ENCODE results near the gene FRMD5. TPM values are rescaled to one million over a fixed set of nuclear protein-coding genes. Genes with fewer than 3 reads are reported as not detected.

FRMD5 gene
- polyA plus RNA-seq, 2 of the 4 experiments (the other 2 are of a cell fraction): 2.5 to 3.6 TPM

DNA sequence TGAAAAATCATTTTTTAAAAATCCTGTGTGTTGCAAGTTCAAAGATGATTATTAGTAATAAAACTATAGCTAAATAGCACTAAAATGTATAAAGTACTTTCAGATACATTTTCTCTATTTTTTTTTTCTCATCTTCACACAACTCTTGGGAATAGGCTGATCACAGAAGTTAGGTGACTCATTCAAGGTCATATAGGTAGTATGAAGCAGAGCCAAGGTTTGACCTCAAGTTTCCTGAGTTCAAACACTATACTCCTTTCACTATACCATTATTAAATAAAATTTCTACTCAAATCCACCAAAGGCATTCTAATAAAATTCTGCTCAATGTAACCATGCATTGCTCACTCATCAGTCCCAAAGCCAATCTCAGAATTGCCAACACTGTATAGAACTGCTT is 21.3 kb downstream of the FRMD5 start:
- no peak for ATAC-seq
- CTCF ChIA-PET: no interaction called here
- H3K4me3 ChIP-seq: no peak overlapping the region
- TF ChIP-seq FOSL2 (IDR thresholded peaks at IDR 0.05): no peak
- no peak for TF ChIP-seq FOSL2 (CRISPR knock-in tag; IDR thresholded peaks at IDR 0.05)
- no peak for TF ChIP-seq MYC (IDR thresholded peaks at IDR 0.05; ENCODE audit: borderline replicate concordance, low read length)
- TF ChIP-seq CEBPB (IDR thresholded peaks at IDR 0.05): no peak
- no peak for TF ChIP-seq ZC3H11A (IDR thresholded peaks at IDR 0.05)
- no peak for TF ChIP-seq HOXA7 (CRISPR knock-in tag; IDR thresholded peaks at IDR 0.05)
- TF ChIP-seq RAD21 (conservative IDR thresholded peaks at IDR 0.05 in 1 of 2, IDR thresholded peaks at IDR 0.05 in 1 of 2): no peak
- TF ChIP-seq, protein P1, sequence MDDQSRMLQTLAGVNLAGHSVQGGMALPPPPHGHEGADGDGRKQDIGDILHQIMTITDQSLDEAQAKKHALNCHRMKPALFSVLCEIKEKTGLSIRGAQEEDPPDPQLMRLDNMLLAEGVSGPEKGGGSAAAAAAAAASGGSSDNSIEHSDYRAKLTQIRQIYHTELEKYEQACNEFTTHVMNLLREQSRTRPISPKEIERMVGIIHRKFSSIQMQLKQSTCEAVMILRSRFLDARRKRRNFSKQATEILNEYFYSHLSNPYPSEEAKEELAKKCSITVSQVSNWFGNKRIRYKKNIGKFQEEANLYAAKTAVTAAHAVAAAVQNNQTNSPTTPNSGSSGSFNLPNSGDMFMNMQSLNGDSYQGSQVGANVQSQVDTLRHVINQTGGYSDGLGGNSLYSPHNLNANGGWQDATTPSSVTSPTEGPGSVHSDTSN (IDR thresholded peaks at IDR 0.05): no peak
- no peak for TF ChIP-seq KDM5A (IDR thresholded peaks at IDR 0.05)
- TF ChIP-seq, protein P2, sequence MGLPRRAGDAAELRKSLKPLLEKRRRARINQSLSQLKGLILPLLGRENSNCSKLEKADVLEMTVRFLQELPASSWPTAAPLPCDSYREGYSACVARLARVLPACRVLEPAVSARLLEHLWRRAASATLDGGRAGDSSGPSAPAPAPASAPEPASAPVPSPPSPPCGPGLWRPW (IDR thresholded peaks at IDR 0.05): no peak
- TF ChIP-seq KDM1A (IDR thresholded peaks at IDR 0.05; ENCODE audit: low read depth): no peak
- TF ChIP-seq GATA3 (IDR thresholded peaks at IDR 0.05; ENCODE audit: borderline replicate concordance): no peak
- TF ChIP-seq, protein P3, sequence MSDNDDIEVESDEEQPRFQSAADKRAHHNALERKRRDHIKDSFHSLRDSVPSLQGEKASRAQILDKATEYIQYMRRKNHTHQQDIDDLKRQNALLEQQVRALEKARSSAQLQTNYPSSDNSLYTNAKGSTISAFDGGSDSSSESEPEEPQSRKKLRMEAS (IDR thresholded peaks at IDR 0.05): no peak
- no peak for TF ChIP-seq PHF8 (IDR thresholded peaks at IDR 0.05; ENCODE audit: borderline replicate concordance, low read depth)
- TF ChIP-seq ESRRA (IDR thresholded peaks at IDR 0.05; ENCODE audit: borderline replicate concordance, low read length): no peak
- TF ChIP-seq, protein P4, sequence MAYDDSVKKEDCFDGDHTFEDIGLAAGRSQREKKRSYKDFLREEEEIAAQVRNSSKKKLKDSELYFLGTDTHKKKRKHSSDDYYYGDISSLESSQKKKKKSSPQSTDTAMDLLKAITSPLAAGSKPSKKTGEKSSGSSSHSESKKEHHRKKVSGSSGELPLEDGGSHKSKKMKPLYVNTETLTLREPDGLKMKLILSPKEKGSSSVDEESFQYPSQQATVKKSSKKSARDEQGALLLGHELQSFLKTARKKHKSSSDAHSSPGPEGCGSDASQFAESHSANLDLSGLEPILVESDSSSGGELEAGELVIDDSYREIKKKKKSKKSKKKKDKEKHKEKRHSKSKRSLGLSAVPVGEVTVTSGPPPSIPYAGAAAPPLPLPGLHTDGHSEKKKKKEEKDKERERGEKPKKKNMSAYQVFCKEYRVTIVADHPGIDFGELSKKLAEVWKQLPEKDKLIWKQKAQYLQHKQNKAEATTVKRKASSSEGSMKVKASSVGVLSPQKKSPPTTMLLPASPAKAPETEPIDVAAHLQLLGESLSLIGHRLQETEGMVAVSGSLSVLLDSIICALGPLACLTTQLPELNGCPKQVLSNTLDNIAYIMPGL (CRISPR knock-in tag; IDR thresholded peaks at IDR 0.05; ENCODE audit: borderline replicate concordance): no peak
- no peak for TF ChIP-seq TFCP2L1 (CRISPR knock-in tag; IDR thresholded peaks at IDR 0.05)
- TF ChIP-seq, protein P5, sequence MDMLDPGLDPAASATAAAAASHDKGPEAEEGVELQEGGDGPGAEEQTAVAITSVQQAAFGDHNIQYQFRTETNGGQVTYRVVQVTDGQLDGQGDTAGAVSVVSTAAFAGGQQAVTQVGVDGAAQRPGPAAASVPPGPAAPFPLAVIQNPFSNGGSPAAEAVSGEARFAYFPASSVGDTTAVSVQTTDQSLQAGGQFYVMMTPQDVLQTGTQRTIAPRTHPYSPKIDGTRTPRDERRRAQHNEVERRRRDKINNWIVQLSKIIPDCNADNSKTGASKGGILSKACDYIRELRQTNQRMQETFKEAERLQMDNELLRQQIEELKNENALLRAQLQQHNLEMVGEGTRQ (IDR thresholded peaks at IDR 0.05): no peak
- no peak for TF ChIP-seq EHF (CRISPR knock-in tag; IDR thresholded peaks at IDR 0.05)
- no peak for TF ChIP-seq ZNF302 (CRISPR knock-in tag; IDR thresholded peaks at IDR 0.05)
- no peak overlapping the region for H3K27ac ChIP-seq
- H3K4me1 ChIP-seq: no peaks in the 10 kb centered on the region
- no peak for DNase-seq (ENCODE audit: low read depth in 1 of 2, low spot score in 1 of 2)
- H3K9me3 ChIP-seq: no peaks in the 10 kb centered on the region
- no peak for FAIRE-seq
- POLR2A ChIA-PET: no interaction called here
- no peak overlapping the region for H3K4me2 ChIP-seq

DNA sequence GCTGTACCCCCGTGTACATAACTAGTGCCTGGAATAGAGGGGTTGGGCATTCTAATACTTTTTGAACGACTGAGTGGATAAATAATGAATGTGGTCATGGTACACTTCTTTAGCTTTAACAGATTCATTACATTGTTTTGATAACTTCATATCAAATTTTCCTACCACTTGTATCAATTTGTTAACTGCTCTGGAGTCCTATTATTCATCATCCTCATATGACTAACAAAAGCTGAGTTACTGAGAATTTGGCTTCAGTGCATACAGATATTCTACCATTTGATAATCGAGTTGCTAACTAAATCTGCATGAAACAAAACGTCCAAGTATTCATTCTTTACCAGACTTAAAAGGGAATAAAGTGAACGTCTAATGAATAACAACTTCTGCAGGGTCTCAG is 31.7 kb downstream of the FRMD5 start:
- POLR2A ChIA-PET: no interaction called here
- CTCF ChIA-PET: interaction anchor here (1.2 kb wide), 1 partner anchor 19 kb away, joined by 5 read pairs; no protein-coding TSS in a partner anchor
- DNase-seq (ENCODE audit: low read depth in 1 of 2, low spot score in 1 of 2) (no peak), FAIRE-seq (no peak), ATAC-seq (no peak)
- Histone ChIP-seq H3K27ac (no peak overlapping the region; a peak in 1 of 6 replicates), H3K4me1 (peaks cover 17% of the 10 kb centered on the region), H3K4me3 (no peak overlapping the region), H3K4me2 (no peak overlapping the region), H3K9me3 (no peaks in the 10 kb centered on the region)
- 35% methylated on average over 5 of the region's 5 CpGs for WGBS (ENCODE audit: missing lambda C conversion rate)
- TF ChIP-seq, protein P6, sequence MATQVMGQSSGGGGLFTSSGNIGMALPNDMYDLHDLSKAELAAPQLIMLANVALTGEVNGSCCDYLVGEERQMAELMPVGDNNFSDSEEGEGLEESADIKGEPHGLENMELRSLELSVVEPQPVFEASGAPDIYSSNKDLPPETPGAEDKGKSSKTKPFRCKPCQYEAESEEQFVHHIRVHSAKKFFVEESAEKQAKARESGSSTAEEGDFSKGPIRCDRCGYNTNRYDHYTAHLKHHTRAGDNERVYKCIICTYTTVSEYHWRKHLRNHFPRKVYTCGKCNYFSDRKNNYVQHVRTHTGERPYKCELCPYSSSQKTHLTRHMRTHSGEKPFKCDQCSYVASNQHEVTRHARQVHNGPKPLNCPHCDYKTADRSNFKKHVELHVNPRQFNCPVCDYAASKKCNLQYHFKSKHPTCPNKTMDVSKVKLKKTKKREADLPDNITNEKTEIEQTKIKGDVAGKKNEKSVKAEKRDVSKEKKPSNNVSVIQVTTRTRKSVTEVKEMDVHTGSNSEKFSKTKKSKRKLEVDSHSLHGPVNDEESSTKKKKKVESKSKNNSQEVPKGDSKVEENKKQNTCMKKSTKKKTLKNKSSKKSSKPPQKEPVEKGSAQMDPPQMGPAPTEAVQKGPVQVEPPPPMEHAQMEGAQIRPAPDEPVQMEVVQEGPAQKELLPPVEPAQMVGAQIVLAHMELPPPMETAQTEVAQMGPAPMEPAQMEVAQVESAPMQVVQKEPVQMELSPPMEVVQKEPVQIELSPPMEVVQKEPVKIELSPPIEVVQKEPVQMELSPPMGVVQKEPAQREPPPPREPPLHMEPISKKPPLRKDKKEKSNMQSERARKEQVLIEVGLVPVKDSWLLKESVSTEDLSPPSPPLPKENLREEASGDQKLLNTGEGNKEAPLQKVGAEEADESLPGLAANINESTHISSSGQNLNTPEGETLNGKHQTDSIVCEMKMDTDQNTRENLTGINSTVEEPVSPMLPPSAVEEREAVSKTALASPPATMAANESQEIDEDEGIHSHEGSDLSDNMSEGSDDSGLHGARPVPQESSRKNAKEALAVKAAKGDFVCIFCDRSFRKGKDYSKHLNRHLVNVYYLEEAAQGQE (IDR thresholded peaks at IDR 0.05): no peak
- TF ChIP-seq EHMT2 (IDR thresholded peaks at IDR 0.05; ENCODE audit: low read depth): no peak
- no peak for TF ChIP-seq NPAS2 (CRISPR knock-in tag; IDR thresholded peaks at IDR 0.05; ENCODE audit: borderline replicate concordance)
- no peak for TF ChIP-seq POLR2AphosphoS2 (conservative IDR thresholded peaks at IDR 0.05; ENCODE audit: low read length)
- TF ChIP-seq, protein P3 (IDR thresholded peaks at IDR 0.05): no peak
- TF ChIP-seq, protein P7, sequence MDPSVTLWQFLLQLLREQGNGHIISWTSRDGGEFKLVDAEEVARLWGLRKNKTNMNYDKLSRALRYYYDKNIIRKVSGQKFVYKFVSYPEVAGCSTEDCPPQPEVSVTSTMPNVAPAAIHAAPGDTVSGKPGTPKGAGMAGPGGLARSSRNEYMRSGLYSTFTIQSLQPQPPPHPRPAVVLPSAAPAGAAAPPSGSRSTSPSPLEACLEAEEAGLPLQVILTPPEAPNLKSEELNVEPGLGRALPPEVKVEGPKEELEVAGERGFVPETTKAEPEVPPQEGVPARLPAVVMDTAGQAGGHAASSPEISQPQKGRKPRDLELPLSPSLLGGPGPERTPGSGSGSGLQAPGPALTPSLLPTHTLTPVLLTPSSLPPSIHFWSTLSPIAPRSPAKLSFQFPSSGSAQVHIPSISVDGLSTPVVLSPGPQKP (IDR thresholded peaks at IDR 0.05; ENCODE audit: low read depth, low read length): no peak
- TF ChIP-seq JUNB (IDR thresholded peaks at IDR 0.05): no peak
- TF ChIP-seq KDM1A (IDR thresholded peaks at IDR 0.05; ENCODE audit: low read depth): no peak
- no peak for TF ChIP-seq HOXB13 (CRISPR knock-in tag; IDR thresholded peaks at IDR 0.05; ENCODE audit: low read depth)
- TF ChIP-seq, protein P8, sequence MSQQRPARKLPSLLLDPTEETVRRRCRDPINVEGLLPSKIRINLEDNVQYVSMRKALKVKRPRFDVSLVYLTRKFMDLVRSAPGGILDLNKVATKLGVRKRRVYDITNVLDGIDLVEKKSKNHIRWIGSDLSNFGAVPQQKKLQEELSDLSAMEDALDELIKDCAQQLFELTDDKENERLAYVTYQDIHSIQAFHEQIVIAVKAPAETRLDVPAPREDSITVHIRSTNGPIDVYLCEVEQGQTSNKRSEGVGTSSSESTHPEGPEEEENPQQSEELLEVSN (IDR thresholded peaks at IDR 0.05; ENCODE audit: borderline replicate concordance, low read depth): no peak
- TF ChIP-seq RNF2 (IDR thresholded peaks at IDR 0.05; ENCODE audit: borderline replicate concordance, low read depth): no peak
